Neural cell (in vitro differentiated cells): Measurements from ENCODE around the gene MAD1L1. TPM values are rescaled to one million over a fixed set of nuclear protein-coding genes. Genes with fewer than 3 reads are reported as not detected.

Experiments used
- H2AFZ ChIP-seq: fragments of 200-600, 300-800 bp; sonication (generic), shearing (Covaris generic); 2 replicates; pipeline ENCODE4 v1.6.0; 2014; ENCODE audit warnings: low read depth, mild to moderate bottlenecking, antibody characterized with exemption, low read length, moderate library complexity
- H3F3A ChIP-seq: fragments of 200-600 bp; shearing (Covaris generic); 2 replicates; pipeline ENCODE4 v1.6.1; 2016; ENCODE audit warnings: mild to moderate bottlenecking, moderate library complexity, mixed read lengths, antibody characterized with exemption, low read length; ENCODE audit not compliant: insufficient read depth, poor library complexity, severe bottlenecking
- H3K27ac ChIP-seq: fragments of 200-600, 300-800 bp; sonication (generic), shearing (Covaris generic); 2 replicates; pipeline ENCODE4 v1.5.1; 2014; ENCODE audit warnings: mild to moderate bottlenecking, low read length, moderate library complexity
- H3K27me3 ChIP-seq: fragments of 300-800, 200-600 bp; sonication (generic), shearing (Covaris generic); 2 replicates; pipeline ENCODE4 v1.6.0; 2014; ENCODE audit warnings: mild to moderate bottlenecking, low read depth, low read length, moderate library complexity; ENCODE audit not compliant: insufficient read depth
- H3K36me3 ChIP-seq: fragments of 300-800, 200-600 bp; sonication (generic), shearing (Covaris generic); 2 replicates; pipeline ENCODE4 v1.5.1; 2014; ENCODE audit warnings: mild to moderate bottlenecking, antibody characterized with exemption, low read length, moderate library complexity; ENCODE audit not compliant: insufficient read depth
- H3K4me2 ChIP-seq: fragments of 300-800, 200-600 bp; sonication (generic), shearing (Covaris generic); 2 replicates; pipeline ENCODE4 v1.6.0; 2014; ENCODE audit warnings: mild to moderate bottlenecking, low read length
- H3K4me3 ChIP-seq: fragments of 300-800, 200-600 bp; sonication (generic), shearing (Covaris generic); 2 replicates; pipeline ENCODE4 v1.5.1; 2014; ENCODE audit warnings: mild to moderate bottlenecking, low read length, moderate library complexity
- H3K79me2 ChIP-seq: fragments of 200-600 bp; shearing (Covaris generic); replicated peaks from 2 replicates; pipeline ENCODE4 v1.6.0; 2014; ENCODE audit warnings: mild to moderate bottlenecking, low read length, moderate library complexity; ENCODE audit not compliant: insufficient read depth
- H3K9ac ChIP-seq: fragments of 300-800, 200-600 bp; sonication (generic), shearing (Covaris generic); 2 replicates; pipeline ENCODE4 v1.6.1; 2016; ENCODE audit warnings: mild to moderate bottlenecking, low read length, mixed read lengths
- H3K9me2 ChIP-seq: fragments of 200-600 bp; shearing (Covaris generic); 2 replicates; pipeline ENCODE4 v1.6.1; 2016; ENCODE audit warnings: mild to moderate bottlenecking, low read length, mixed read lengths; ENCODE audit not compliant: insufficient read depth
- H3K9me3 ChIP-seq: fragments of 200-600, 300-800 bp; sonication (generic), shearing (Covaris generic); 2 replicates; pipeline ENCODE4 v1.6.1; 2016; ENCODE audit warnings: mild to moderate bottlenecking, mixed run types, low read length, moderate library complexity, mixed read lengths
- H4K20me1 ChIP-seq: fragments of 200-600 bp; shearing (Covaris generic); 2 replicates; pipeline ENCODE4 v1.6.1; 2016; ENCODE audit warnings: mild to moderate bottlenecking, mixed run types; ENCODE audit not compliant: insufficient read depth
- EP300 ChIP-seq: fragments of 450-650 bp; conservative IDR thresholded peaks from 2 replicates; pipeline ENCODE4 v1.6.1; 2014; ENCODE audit warnings: antibody characterized with exemption, mild to moderate bottlenecking, moderate library complexity; ENCODE audit not compliant: poor library complexity, severe bottlenecking
- EZH2 ChIP-seq: fragments of 200-600, 300-800 bp; shearing (Covaris generic), sonication (generic); IDR thresholded peaks from 2 replicates; pipeline ENCODE4 v1.6.1; 2014; ENCODE audit warnings: antibody characterized with exemption, low read length, borderline replicate concordance, mild to moderate bottlenecking; ENCODE audit not compliant: insufficient read depth, poor library complexity, severe bottlenecking
- MXI1 ChIP-seq: fragments of 450-650 bp; conservative IDR thresholded peaks from 2 replicates; pipeline ENCODE4 v1.6.1; 2014; ENCODE audit warnings: antibody characterized with exemption, mild to moderate bottlenecking; ENCODE audit not compliant: poor library complexity, severe bottlenecking
- POLR2AphosphoS5 ChIP-seq: IDR thresholded peaks from 2 replicates; pipeline ENCODE4 v1.6.1; 2012
- RAD21 ChIP-seq: fragments of 450-650 bp; conservative IDR thresholded peaks from 2 replicates; pipeline ENCODE4 v1.6.1; 2014; ENCODE audit warnings: antibody characterized with exemption, mild to moderate bottlenecking, moderate library complexity
- SMC3 ChIP-seq: fragments of 450-650 bp; conservative IDR thresholded peaks from 2 replicates; pipeline ENCODE4 v1.6.1; 2014; ENCODE audit warnings: antibody characterized with exemption, mild to moderate bottlenecking, moderate library complexity; ENCODE audit not compliant: poor library complexity
- TAF1 ChIP-seq: IDR thresholded peaks from 2 replicates; pipeline ENCODE4 v1.6.1; 2012; ENCODE audit warnings: low read depth
- polyA plus RNA-seq: library from polyadenylated mRNA; depleted of rRNA; stranded (reverse); fragments of >200 nt; gene quantifications from 2 replicates; pipeline ENCODE4 v1.2.3, GENCODE V29; 2014
- TF ChIP-seq, protein P1 (sequence below): fragments of 450-650 bp; IDR thresholded peaks from 2 replicates; pipeline ENCODE4 v1.5.1; 2014; ENCODE audit warnings: antibody characterized with exemption, mild to moderate bottlenecking, moderate library complexity; ENCODE audit not compliant: poor library complexity, severe bottlenecking
- TF ChIP-seq, protein P2 (sequence below): IDR thresholded peaks from 2 replicates; pipeline ENCODE4 v1.6.1; 2012; ENCODE audit warnings: borderline replicate concordance

Gene MAD1L1
- polyA plus RNA-seq, 1 donor from 2014 or later, result 31.4 TPM

DNA sequence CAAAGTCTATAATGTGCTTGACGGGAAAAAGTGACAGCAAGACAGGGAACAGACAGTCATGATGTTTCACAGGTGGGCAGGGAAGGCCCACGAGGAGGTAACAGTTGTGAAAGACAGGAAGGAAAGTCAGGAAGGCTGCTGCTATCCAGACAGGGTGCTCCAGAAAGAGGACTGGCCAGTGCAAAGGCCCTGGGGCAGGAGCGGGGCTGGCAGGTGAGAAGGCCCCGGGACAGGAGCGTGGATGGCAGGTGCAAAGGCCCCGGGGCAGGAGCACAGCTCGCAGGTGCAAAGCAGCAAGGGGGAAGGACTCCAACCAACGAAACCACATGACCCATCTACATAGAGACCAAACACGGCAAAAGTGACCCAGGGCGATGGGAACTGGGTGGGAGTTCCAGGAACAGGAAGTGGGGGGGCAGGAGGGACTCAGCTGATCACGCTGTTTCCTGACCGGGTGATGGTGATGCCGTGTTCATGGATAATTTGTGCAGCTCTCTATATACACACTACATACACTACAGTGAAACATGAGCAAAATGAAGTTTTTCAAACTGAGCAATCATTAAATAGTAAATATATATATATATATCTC lies 138.2 kb downstream of the MAD1L1 start:
- no peaks in the 10 kb centered on the region for H3K9me3 ChIP-seq
- no peak overlapping the region for H2AFZ ChIP-seq
- no peak overlapping the region for H3K9ac ChIP-seq
- H3F3A ChIP-seq, result no peaks in the 10 kb centered on the region
- no peaks in the 10 kb centered on the region for H4K20me1 ChIP-seq
- no peaks in the 10 kb centered on the region for H3K36me3 ChIP-seq
- H3K27ac ChIP-seq, result no peak overlapping the region
- no peak overlapping the region for H3K4me2 ChIP-seq
- no peak overlapping the region for H3K4me3 ChIP-seq
- H3K79me2 ChIP-seq, result no peaks in the 10 kb centered on the region
- no peaks in the 10 kb centered on the region for H3K27me3 ChIP-seq
- TF ChIP-seq, protein P1, sequence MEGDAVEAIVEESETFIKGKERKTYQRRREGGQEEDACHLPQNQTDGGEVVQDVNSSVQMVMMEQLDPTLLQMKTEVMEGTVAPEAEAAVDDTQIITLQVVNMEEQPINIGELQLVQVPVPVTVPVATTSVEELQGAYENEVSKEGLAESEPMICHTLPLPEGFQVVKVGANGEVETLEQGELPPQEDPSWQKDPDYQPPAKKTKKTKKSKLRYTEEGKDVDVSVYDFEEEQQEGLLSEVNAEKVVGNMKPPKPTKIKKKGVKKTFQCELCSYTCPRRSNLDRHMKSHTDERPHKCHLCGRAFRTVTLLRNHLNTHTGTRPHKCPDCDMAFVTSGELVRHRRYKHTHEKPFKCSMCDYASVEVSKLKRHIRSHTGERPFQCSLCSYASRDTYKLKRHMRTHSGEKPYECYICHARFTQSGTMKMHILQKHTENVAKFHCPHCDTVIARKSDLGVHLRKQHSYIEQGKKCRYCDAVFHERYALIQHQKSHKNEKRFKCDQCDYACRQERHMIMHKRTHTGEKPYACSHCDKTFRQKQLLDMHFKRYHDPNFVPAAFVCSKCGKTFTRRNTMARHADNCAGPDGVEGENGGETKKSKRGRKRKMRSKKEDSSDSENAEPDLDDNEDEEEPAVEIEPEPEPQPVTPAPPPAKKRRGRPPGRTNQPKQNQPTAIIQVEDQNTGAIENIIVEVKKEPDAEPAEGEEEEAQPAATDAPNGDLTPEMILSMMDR, result no peak
- TF ChIP-seq, protein P2, sequence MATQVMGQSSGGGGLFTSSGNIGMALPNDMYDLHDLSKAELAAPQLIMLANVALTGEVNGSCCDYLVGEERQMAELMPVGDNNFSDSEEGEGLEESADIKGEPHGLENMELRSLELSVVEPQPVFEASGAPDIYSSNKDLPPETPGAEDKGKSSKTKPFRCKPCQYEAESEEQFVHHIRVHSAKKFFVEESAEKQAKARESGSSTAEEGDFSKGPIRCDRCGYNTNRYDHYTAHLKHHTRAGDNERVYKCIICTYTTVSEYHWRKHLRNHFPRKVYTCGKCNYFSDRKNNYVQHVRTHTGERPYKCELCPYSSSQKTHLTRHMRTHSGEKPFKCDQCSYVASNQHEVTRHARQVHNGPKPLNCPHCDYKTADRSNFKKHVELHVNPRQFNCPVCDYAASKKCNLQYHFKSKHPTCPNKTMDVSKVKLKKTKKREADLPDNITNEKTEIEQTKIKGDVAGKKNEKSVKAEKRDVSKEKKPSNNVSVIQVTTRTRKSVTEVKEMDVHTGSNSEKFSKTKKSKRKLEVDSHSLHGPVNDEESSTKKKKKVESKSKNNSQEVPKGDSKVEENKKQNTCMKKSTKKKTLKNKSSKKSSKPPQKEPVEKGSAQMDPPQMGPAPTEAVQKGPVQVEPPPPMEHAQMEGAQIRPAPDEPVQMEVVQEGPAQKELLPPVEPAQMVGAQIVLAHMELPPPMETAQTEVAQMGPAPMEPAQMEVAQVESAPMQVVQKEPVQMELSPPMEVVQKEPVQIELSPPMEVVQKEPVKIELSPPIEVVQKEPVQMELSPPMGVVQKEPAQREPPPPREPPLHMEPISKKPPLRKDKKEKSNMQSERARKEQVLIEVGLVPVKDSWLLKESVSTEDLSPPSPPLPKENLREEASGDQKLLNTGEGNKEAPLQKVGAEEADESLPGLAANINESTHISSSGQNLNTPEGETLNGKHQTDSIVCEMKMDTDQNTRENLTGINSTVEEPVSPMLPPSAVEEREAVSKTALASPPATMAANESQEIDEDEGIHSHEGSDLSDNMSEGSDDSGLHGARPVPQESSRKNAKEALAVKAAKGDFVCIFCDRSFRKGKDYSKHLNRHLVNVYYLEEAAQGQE, result no peak
- TF ChIP-seq EZH2 (no peak), MXI1 (no peak), POLR2AphosphoS5 (no peak), RAD21 (no peak), TAF1 (no peak), EP300 (no peak), SMC3 (no peak)
- H3K9me2 ChIP-seq, result no peaks in the 10 kb centered on the region

DNA sequence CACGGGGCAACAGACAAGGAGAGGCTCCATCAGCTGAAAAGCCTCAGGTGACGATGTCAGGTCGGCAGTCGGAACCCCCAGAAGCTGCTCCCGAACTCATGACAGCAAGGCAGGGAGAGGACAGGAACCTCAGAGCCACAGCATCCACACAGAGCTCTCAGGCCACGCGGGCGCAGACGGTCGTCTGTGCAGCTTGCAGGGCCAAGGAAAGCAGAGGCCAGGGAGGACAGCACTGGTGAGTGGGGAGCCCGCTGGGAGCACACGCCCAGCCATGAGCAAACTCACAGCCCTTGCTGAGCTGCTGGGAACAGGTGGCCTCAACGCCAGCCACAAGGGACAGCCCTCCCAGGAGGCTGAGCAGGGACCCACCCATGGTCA lies 138.9 kb downstream of the MAD1L1 start:
- Histone ChIP-seq H3K9ac (no peak overlapping the region), H3K4me3 (no peak overlapping the region), H3K9me3 (no peaks in the 10 kb centered on the region), H3K79me2 (no peaks in the 10 kb centered on the region), H3K36me3 (no peaks in the 10 kb centered on the region), H2AFZ (no peak overlapping the region), H4K20me1 (no peaks in the 10 kb centered on the region), H3K27me3 (no peaks in the 10 kb centered on the region), H3F3A (no peaks in the 10 kb centered on the region), H3K9me2 (no peaks in the 10 kb centered on the region), H3K4me2 (no peak overlapping the region), H3K27ac (no peak overlapping the region)
- TF ChIP-seq RAD21 (no peak), EZH2 (no peak), POLR2AphosphoS5 (no peak), SMC3 (no peak), EP300 (no peak)
- TF ChIP-seq, protein P2, result no peak
